MCF 10A (cell line): ENCODE data around the gene PAGE2B. TPM values are rescaled to one million over a fixed set of nuclear protein-coding genes. Genes with fewer than 3 reads are reported as not detected.
"Not testable (repeated sequence)": the region's sequence is repeated elsewhere in the genome, so short reads cannot be mapped to it uniquely, and the experiment has no call there.

Experiments
- BruUV-seq: library from RNA; stranded (reverse); fragments of 400-500 nt; replicated peaks from 2 replicates; lab custom pipeline; 2021; lab: Mats Ljungman, UMichigan
- CTCF ChIA-PET: fragments of 300-600 bp; sonication (Branson Sonifier 250); formaldehyde crosslinking; extraction: SDS; loops from one replicate; lab custom pipeline; 2021; ENCODE audit warnings: antibody characterized with exemption, inconsistent platforms; lab: Yijun Ruan, JAX
- POLR2A ChIA-PET: fragments of 300-600, 350-650 bp; sonication (Branson Sonifier 250); formaldehyde crosslinking; extraction: SDS; loops from one replicate; lab custom pipeline; 2020; ENCODE audit warnings: antibody characterized with exemption, inconsistent platforms; lab: Yijun Ruan, JAX
- DNase-seq: peaks from one replicate; pipeline ENCODE4 v3.0.0-alpha.2; 2018; ENCODE audit not compliant: unreplicated experiment
- H3K27ac Mint-ChIP-seq: one replicate; pipeline ENCODE4 v1.8.0; 2022; ENCODE audit warnings: mild to moderate bottlenecking, low read depth, mixed read lengths; ENCODE audit not compliant: unreplicated experiment
- H3K27me3 Mint-ChIP-seq: one replicate; pipeline ENCODE4 v1.8.0; 2022; ENCODE audit warnings: mixed read lengths; ENCODE audit not compliant: insufficient read depth, unreplicated experiment
- H3K36me3 Mint-ChIP-seq: one replicate; pipeline ENCODE4 v1.8.0; 2022; ENCODE audit warnings: mild to moderate bottlenecking, moderate library complexity, mixed read lengths; ENCODE audit not compliant: insufficient read depth, unreplicated experiment
- H3K4me1 Mint-ChIP-seq: one replicate; pipeline ENCODE4 v1.8.0; 2022; ENCODE audit warnings: mixed read lengths; ENCODE audit not compliant: insufficient read depth, unreplicated experiment
- H3K4me3 Mint-ChIP-seq: one replicate; pipeline ENCODE4 v1.8.0; 2022; ENCODE audit warnings: mild to moderate bottlenecking, moderate library complexity, mixed read lengths; ENCODE audit not compliant: unreplicated experiment
- H3K9me3 Mint-ChIP-seq: one replicate; pipeline ENCODE4 v1.8.0; 2022; ENCODE audit warnings: mixed read lengths; ENCODE audit not compliant: unreplicated experiment
- CTCF ChIP-seq: fragments of 200-600 bp; IDR thresholded peaks from one replicate; pipeline ENCODE4 v1.8.0; 2022; ENCODE audit warnings: antibody characterized with exemption, mild to moderate bottlenecking; ENCODE audit not compliant: unreplicated experiment
- intact Hi-C: fragments of 100-400 bp; cut with micrococcal nuclease; formaldehyde crosslinking; loops from 2 replicates; pipeline ENCODE4 v1.14.1; 2022
- total RNA-seq: library from RNA; stranded (reverse); gene quantifications from 2 replicates; pipeline ENCODE4 v1.2.3, GENCODE V29; 2022

Gene PAGE2B
- total RNA-seq, 1 experiment from 2014 or later, result not detected

DNA sequence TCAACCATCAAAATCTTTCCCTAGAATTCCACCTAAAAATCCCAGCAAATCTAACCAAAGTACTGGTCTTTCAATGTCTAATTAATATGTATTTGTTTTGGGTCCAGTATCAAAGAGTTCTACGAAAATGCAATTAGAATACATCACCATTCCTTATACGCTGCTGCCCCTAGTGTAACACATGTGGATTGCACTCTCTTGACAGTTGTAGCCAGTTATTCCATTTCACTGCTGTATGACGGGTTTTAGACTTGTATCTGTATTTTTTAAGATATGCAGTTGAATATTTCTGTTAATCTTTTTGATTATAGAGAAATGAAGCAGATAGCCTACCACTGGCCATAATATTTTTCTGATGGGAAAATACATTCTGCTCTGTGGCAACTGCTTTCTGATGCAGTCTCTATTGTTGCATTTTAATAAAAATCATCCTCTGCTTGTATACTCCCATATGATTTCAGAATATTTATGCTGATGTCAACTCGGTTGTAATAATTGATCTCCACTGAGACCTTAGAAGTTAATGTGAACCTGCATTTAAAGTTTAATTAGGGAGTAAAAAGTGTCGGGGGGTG lies 17.1 kb upstream of the PAGE2B start:
- H3K9me3 Mint-ChIP-seq, result no peaks in the 10 kb centered on the region
- no peak overlapping the region for H3K27ac Mint-ChIP-seq
- TF ChIP-seq CTCF, result peak; percentile 84
- H3K36me3 Mint-ChIP-seq, result no peaks in the 10 kb centered on the region
- BruUV-seq, result no TSS peak
- no peak overlapping the region for H3K4me3 Mint-ChIP-seq
- ChIA-PET CTCF (interaction anchor here (0.6 to 1.3 kb wide), 13 partner anchors 11 to 1740 kb away, joined by 3 to 8 read pairs (median 3); partner anchors contain the start of gene APEX2), POLR2A (no interaction called here)
- peaks cover 70% of the 10 kb centered on the region for H3K27me3 Mint-ChIP-seq
- H3K4me1 Mint-ChIP-seq, result no peaks in the 10 kb centered on the region
- intact Hi-C loops, result loop anchor here (1.0 to 10.0 kb wide), 5 partner anchors 362 to 1740 kb away; no protein-coding TSS in a partner anchor
- peak; percentile 50 for DNase-seq

DNA sequence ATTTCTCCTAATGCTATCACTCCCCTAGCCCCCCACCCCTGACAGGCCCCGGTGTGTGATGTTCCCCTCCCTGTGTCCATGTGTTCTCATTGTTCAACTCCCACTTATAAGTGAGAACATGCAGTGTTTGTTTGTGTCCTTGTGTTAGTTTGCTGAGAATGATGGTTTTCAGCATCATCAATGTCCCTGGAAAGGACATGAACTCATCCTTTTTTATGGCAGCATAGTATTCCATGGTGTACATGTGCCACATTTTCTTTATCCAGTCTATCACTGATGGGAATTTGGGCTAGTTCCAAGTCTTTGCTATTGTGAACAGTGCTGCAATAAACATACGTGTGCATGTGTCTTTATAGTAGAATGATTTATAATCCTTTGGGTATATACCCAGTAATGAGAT lies 7.7 kb upstream of the PAGE2B start:
- BruUV-seq, POLR2A ChIA-PET, H3K4me1 Mint-ChIP-seq, CTCF ChIA-PET, H3K4me3 Mint-ChIP-seq, DNase-seq, intact Hi-C loops, H3K27ac Mint-ChIP-seq, H3K36me3 Mint-ChIP-seq: not testable (repeated sequence)
- peaks cover 82% of the 10 kb centered on the region for H3K27me3 Mint-ChIP-seq
- peaks cover 20% of the 10 kb centered on the region for H3K9me3 Mint-ChIP-seq

GRCh38 chrX:55072286-55072685 lies 2.5 kb upstream of the PAGE2B start:
- intact Hi-C loops, result no loop called here
- Mint-ChIP-seq H3K9me3 (peaks cover 7% of the 10 kb centered on the region), H3K36me3 (no peaks in the 10 kb centered on the region), H3K27me3 (peaks cover 49% of the 10 kb centered on the region), H3K4me3 (no peak overlapping the region), H3K27ac (no peak overlapping the region), H3K4me1 (no peaks in the 10 kb centered on the region)
- no peak for DNase-seq
- TF ChIP-seq CTCF, result no peak
- BruUV-seq, result no TSS peak
- ChIA-PET POLR2A (no interaction called here), CTCF (interaction anchor here (0.6 kb wide), 1 partner anchor 43 kb away, joined by 4 read pairs; no protein-coding TSS in a partner anchor)

- Mint-ChIP-seq H3K36me3 (no peaks in the 10 kb centered on the region), H3K4me3 (no peak within 1 kb of the TSS), H3K9me3 (no peaks in the 10 kb centered on the region), H3K27ac (no peak within 1 kb of the TSS), H3K4me1 (no peaks in the 10 kb centered on the region), H3K27me3 (peaks cover 16% of the 10 kb centered on the region)
- TF ChIP-seq CTCF, result no peak
- POLR2A ChIA-PET, result no interaction called here
- CTCF ChIA-PET, result no interaction called here
- intact Hi-C loops, result no loop called here
- no TSS peak for BruUV-seq
- DNase-seq, result no peak
These were observed 14.1 kb downstream of the PAGE2B start, which contains the start of gene PAGE2 for GRCh38 chrX:55088795-55089489. PAGE2 (plus strand) TSS chrX:55089018; CDS start chrX:55090021, 1,003 bp downstream.
